ENCODE results near the gene FASTKD3.

FASTKD3 gene

GRCh38 chr5:7881091-7881490 is 12.3 kb upstream of the FASTKD3 start:
- H3K4me3 ChIP-seq (replicated peaks; ENCODE audit: low read depth, low read length) = no peak overlapping the region
- no peak for TF ChIP-seq CTCF (IDR thresholded peaks at IDR 0.05; ENCODE audit: low read depth, low read length, missing control alignments)
- no peak for DNase-seq (ENCODE audit: extremely low read depth, low read depth)

GRCh38 chr5:7878381-7878873 is 9.6 kb upstream of the FASTKD3 start:
- no peak for DNase-seq (ENCODE audit: extremely low read depth, low read depth)
- H3K4me3 ChIP-seq (replicated peaks; ENCODE audit: low read depth, low read length) = no peak overlapping the region
- TF ChIP-seq CTCF (IDR thresholded peaks at IDR 0.05; ENCODE audit: low read depth, low read length, missing control alignments) = no peak

- DNase-seq (ENCODE audit: extremely low read depth, low read depth) = no peak
- no peak for TF ChIP-seq CTCF (IDR thresholded peaks at IDR 0.05; ENCODE audit: low read depth, low read length, missing control alignments)
- H3K4me3 ChIP-seq (replicated peaks; ENCODE audit: low read depth, low read length) = no peak overlapping the region
Observed at GRCh38 chr5:7877851-7878250, 9.0 kb upstream of the FASTKD3 start.

- no peak overlapping the region for H3K4me3 ChIP-seq (replicated peaks; ENCODE audit: low read depth, low read length)
- no peak for TF ChIP-seq CTCF (IDR thresholded peaks at IDR 0.05; ENCODE audit: low read depth, low read length, missing control alignments)
- no peak for DNase-seq (ENCODE audit: extremely low read depth, low read depth)
Observed at GRCh38 chr5:7876867-7877266, 8.0 kb upstream of the FASTKD3 start.

GRCh38 chr5:7875151-7875550 is 6.3 kb upstream of the FASTKD3 start:
- no peak for TF ChIP-seq CTCF (IDR thresholded peaks at IDR 0.05; ENCODE audit: low read depth, low read length, missing control alignments)
- no peak overlapping the region for H3K4me3 ChIP-seq (replicated peaks; ENCODE audit: low read depth, low read length)
- DNase-seq (ENCODE audit: extremely low read depth, low read depth) = no peak

- no peak overlapping the region for H3K4me3 ChIP-seq (replicated peaks; ENCODE audit: low read depth, low read length)
- DNase-seq (ENCODE audit: extremely low read depth, low read depth) = no peak
- TF ChIP-seq CTCF (IDR thresholded peaks at IDR 0.05; ENCODE audit: low read depth, low read length, missing control alignments) = no peak
Observed at GRCh38 chr5:7874639-7875038, 5.8 kb upstream of the FASTKD3 start.

- DNase-seq (ENCODE audit: extremely low read depth, low read depth) = no peak
- H3K4me3 ChIP-seq (replicated peaks; ENCODE audit: low read depth, low read length) = no peak overlapping the region
- TF ChIP-seq CTCF (IDR thresholded peaks at IDR 0.05; ENCODE audit: low read depth, low read length, missing control alignments) = no peak
Observed at GRCh38 chr5:7873216-7873615, 4.4 kb upstream of the FASTKD3 start.
